ENCODE results near the gene URB1.

DNA sequence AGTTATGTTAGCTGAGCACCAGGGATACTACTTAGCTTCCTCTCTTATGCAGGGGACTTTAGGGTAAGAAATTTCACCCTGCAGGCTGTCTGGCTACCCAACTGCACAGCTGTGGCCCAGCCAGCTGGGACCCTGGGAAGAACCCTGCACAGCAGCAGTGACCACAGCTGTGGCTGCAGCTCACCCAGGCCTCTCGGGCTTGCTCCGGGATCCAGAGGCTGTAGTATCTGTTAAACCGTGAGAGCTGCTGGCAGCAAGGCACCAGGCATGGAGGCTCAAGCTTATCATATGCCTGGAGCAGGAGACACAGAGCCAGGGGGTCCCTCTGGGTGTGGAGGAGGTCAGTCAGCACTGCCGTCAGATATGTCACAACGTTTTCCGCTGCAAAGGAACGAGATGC, 40.3 kb downstream of the URB1 start:
- no peak for TF ChIP-seq CTCF (IDR thresholded peaks at IDR 0.05)
- no peak for TF ChIP-seq POLR2A (IDR thresholded peaks at IDR 0.05)
